Kidney (tissue), 14 donors: Measurements from ENCODE around the gene ABHD6. TPM values are rescaled to one million over a fixed set of nuclear protein-coding genes. Genes with fewer than 3 reads are reported as not detected.
"Not testable (repeated sequence)": the region's sequence is repeated elsewhere in the genome, so short reads cannot be mapped to it uniquely, and the experiment has no call there.

Source experiments
- DNase-seq, 5 donors: peaks; one replicate each; pipeline ENCODE4 v3.0.0-alpha.2; 2013 to 2020
- FAIRE-seq: peaks from 2 replicates; lab custom pipeline; 2012; peaks lifted over from hg19 to GRCh38; lab: Jason Lieb, UNC
- H3K27ac ChIP-seq, 2 donors: one replicate each; pipeline ENCODE4 v1.7.0; 2013; ENCODE audit warnings: low read depth in 2 of 2, low read length in 2 of 2, inconsistent platforms in 1 of 2
- H3K27me3 ChIP-seq: one replicate; pipeline ENCODE4 v1.7.1; 2013; ENCODE audit warnings: low read length, inconsistent platforms; ENCODE audit not compliant: control insufficient read depth, insufficient read depth
- H3K36me3 ChIP-seq, 3 donors: one replicate each; pipeline versions ENCODE4 v1.7.0 to v1.7.1; 2013; ENCODE audit warnings: low read length in 3 of 3, control low read depth in 1 of 3, inconsistent platforms in 1 of 3; ENCODE audit not compliant: insufficient read depth in 3 of 3, control insufficient read depth in 2 of 3
- H3K4me1 ChIP-seq, 3 donors: one replicate each; pipeline versions ENCODE4 v1.7.0 to v1.7.1; 2013; ENCODE audit warnings: low read length in 3 of 3, inconsistent platforms in 1 of 3, low read depth in 1 of 3; ENCODE audit not compliant: control insufficient read depth in 2 of 3, insufficient read depth in 2 of 3
- H3K4me3 ChIP-seq, 3 donors: one replicate each; pipeline versions ENCODE4 v1.7.0 to v1.8.1; 2013; ENCODE audit warnings: low read length in 3 of 3, control low read depth in 1 of 3, inconsistent platforms in 1 of 3
- H3K9ac ChIP-seq, 3 donors: one replicate each; pipeline versions ENCODE4 v1.7.0 to v1.7.1; 2013; ENCODE audit warnings: low read length in 3 of 3, control low read depth in 1 of 3, inconsistent platforms in 1 of 3
- H3K9me3 ChIP-seq, 3 donors: one replicate each; pipeline versions ENCODE4 v1.7.0 to v1.7.1; 2013; ENCODE audit warnings: low read length in 3 of 3, control low read depth in 1 of 3, inconsistent platforms in 1 of 3; ENCODE audit not compliant: control insufficient read depth in 2 of 3, insufficient read depth in 1 of 3
- CTCF ChIP-seq: IDR thresholded peaks from 3 replicates; pipeline ENCODE4 v1.5.1; 2012; ENCODE audit warnings: mild to moderate bottlenecking, moderate library complexity, borderline replicate concordance; ENCODE audit not compliant: insufficient read depth; ENCODE audit errors: extremely low read depth
- intact Hi-C: fragments of 100-400 bp; cut with DNase I; formaldehyde crosslinking; loops from one replicate; pipeline ENCODE4 v1.11.1; 2022
- polyA plus RNA-seq: library from polyadenylated mRNA; stranded (reverse); fragments of 350-450 nt; fragmentation: Illumina TruSeq; extraction: RNeasy Lipid Tissue Mini Kit (QIAGEN cat#74804); gene quantifications from one replicate; pipeline ENCODE4 v1.2.3, GENCODE V29; 2014; ENCODE audit warnings: low read depth, low replicate concordance; ENCODE audit not compliant: insufficient read depth
- total RNA-seq: library from RNA; stranded (reverse); fragmentation: NEBNext Ultra II Directional; extraction: Animal tissue kit (Norgen Biotek cat#: 25700); gene quantifications from one replicate; pipeline ENCODE4 v1.2.1, GENCODE V29; 2021
- donor health status: control.
- donor health status: control.
- donor health status: control.
- donor health status: control.
- donor health status: control.
- donor health status: DM: yes; HTN: yes; CAD: no.
- donor health status: Normal renal cell carcinoma (clear cell type).

ABHD6 gene
- total and polyA plus RNA-seq, 2 donors from 2014 or later: 10.2 to 21.4 TPM

- H3K4me3 ChIP-seq: peak overlapping the region in 2 of 3 donors; percentile 53 to 56
- no peak for TF ChIP-seq CTCF
- no peaks in the 10 kb centered on the region for H3K27me3 ChIP-seq
- FAIRE-seq (no peak), DNase-seq (no peak)
- H3K27ac ChIP-seq: peak overlapping the region; percentile 32 to 75
- H3K36me3 ChIP-seq: no peaks in the 10 kb centered on the region
- intact Hi-C loops: no loop called here
- no peaks in the 10 kb centered on the region for H3K9me3 ChIP-seq
- peaks cover 0 to 19% (median 12%) of the 10 kb centered on the region in 3 donors for H3K4me1 ChIP-seq
- H3K9ac ChIP-seq: peak overlapping the region in 1 of 3 donors; percentile 46
Measured at GRCh38 chr3:58241306-58242044, 3.9 kb downstream of the ABHD6 start.

- no peaks in the 10 kb centered on the region for H3K9me3 ChIP-seq
- intact Hi-C loops: no loop called here
- peak overlapping the region in 1 of 2 donors; percentile 75 for H3K27ac ChIP-seq
- H3K27me3 ChIP-seq: no peaks in the 10 kb centered on the region
- TF ChIP-seq CTCF: no peak
- FAIRE-seq (no peak), DNase-seq (no peak)
- H3K36me3 ChIP-seq: no peaks in the 10 kb centered on the region
- no peak overlapping the region for H3K9ac ChIP-seq
- peak overlapping the region in 1 of 3 donors; percentile 53 for H3K4me3 ChIP-seq
- H3K4me1 ChIP-seq: peaks cover 0 to 15% (median 7%) of the 10 kb centered on the region in 3 donors
Measured at GRCh38 chr3:58242340-58242739, 4.7 kb downstream of the ABHD6 start.

- H3K36me3 ChIP-seq, H3K4me3 ChIP-seq, H3K9ac ChIP-seq, H3K9me3 ChIP-seq, H3K27ac ChIP-seq, H3K27me3 ChIP-seq, intact Hi-C loops, DNase-seq, FAIRE-seq: not testable (repeated sequence)
- H3K4me1 ChIP-seq: peaks cover 0 to 15% (median 7%) of the 10 kb centered on the region in 3 donors
Measured at GRCh38 chr3:58242860-58243259, 5.3 kb downstream of the ABHD6 start.

GRCh38 chr3:58243976-58244585, 6.5 kb downstream of the ABHD6 start:
- intact Hi-C loops: no loop called here
- H3K9ac ChIP-seq: no peak overlapping the region
- no peak for FAIRE-seq
- no peaks in the 10 kb centered on the region for H3K36me3 ChIP-seq
- DNase-seq: no peak
- peaks cover 0 to 13% (median 7%) of the 10 kb centered on the region in 3 donors for H3K4me1 ChIP-seq
- no peaks in the 10 kb centered on the region for H3K27me3 ChIP-seq
- TF ChIP-seq CTCF: no peak
- no peaks in the 10 kb centered on the region for H3K9me3 ChIP-seq
- H3K27ac ChIP-seq: peak overlapping the region; percentile 18 to 60
- no peak overlapping the region for H3K4me3 ChIP-seq
